HG03103 (cell line): ENCODE data around the gene IQCF5.
"Not testable (repeated sequence)": the region's sequence is repeated elsewhere in the genome, so short reads cannot be mapped to it uniquely, and the experiment has no call there.

Experiments used
- ATAC-seq: cut with Tn5 transposase; IDR thresholded peaks from one replicate; pipeline ENCODE4 v1.9.1; 2021; ENCODE audit warnings: low read depth; ENCODE audit not compliant: unreplicated experiment

The IQCF5 gene

DNA sequence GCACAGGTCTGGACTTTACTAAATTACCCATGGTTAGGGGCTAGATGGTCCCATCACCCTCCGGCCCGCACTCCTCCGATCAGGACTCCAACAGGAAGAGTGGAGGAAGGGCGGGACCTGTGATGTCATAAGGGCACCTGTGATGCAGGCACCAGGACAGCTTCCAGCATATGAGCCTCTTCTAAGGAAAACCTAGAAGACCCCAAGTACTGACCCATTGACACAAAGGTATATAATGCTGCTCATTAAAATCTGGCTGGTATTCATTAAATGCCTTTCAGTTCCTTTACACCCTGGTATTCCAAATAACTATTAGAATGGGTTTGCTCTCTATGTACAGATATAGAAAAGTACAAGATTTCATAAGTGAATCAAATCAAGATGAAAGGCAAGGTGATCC, at the start of gene IQCF5:
Gene IQCF5 (minus strand): TSS at position 101 of the 400 bp plus-strand sequence. CDS start 70 bp downstream, at position 31.
- no peak for ATAC-seq

GRCh38 chr3:51921081-51921578, 45.7 kb upstream of the IQCF5 start:
- no peak for ATAC-seq

DNA sequence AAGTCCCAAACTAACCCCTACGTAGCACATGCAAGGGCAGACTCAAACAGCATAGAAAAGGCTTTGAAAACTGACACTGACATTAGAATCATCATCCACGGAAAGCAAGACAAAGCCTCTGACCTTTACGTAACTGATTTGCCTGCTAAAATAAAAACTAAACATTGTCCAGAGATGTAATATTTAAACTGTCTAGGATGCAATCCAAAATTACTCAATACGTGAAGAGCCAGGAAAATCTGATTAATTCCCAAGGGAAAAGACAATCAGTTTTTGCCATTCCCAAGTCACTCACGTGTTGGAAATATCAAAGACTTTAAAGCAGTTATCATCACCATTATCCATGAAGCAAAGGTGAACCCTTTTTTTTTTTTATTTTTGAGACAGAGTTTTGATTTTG, 41.0 kb upstream of the IQCF5 start:
- ATAC-seq: no peak

- no peak for ATAC-seq
Observed at GRCh38 chr3:51908026-51908425, 32.6 kb upstream of the IQCF5 start.

DNA sequence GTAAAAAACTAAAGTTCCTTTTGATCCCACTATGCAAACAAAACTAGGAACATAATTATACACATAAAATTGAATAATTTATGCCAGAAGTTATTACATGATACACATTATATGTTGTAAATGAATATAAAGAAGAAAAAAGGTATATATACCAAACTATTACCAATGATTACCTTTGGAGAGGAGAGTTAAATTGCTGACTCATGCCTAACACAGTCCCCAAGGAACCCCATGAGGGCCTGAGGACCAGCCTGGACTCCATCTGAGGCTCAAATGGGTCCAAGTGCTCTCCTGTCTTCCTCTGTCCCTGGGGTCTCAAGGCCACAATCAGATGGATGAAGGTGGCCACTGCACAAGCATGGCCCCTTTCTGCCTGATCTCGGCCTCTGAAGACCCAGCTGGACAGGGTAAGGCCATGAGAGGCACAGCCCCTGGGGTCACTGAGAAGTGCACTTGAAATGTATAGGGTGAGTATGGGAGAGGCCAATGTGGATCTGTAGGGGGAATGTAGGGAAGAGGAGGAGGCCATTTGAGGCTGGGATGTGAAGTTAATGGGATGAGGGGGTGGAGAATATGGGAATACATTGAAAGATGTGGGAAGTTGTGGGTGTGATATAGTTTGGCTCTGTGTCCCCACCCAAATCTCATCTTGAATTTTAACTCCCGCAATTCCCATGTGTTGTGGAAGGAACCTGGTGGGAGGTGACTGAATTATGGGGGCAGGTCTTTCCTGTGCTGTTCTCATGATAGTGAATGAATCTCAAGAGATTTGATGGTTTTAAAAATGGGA, 28.8 kb upstream of the IQCF5 start:
- no peak for ATAC-seq

- ATAC-seq: not testable (repeated sequence)
Observed at GRCh38 chr3:51902361-51902760, 27.0 kb upstream of the IQCF5 start.

GRCh38 chr3:51900043-51900442, 24.6 kb upstream of the IQCF5 start:
- not testable (repeated sequence) for ATAC-seq

- no peak for ATAC-seq
Observed at GRCh38 chr3:51897391-51897790, 22.0 kb upstream of the IQCF5 start.

DNA sequence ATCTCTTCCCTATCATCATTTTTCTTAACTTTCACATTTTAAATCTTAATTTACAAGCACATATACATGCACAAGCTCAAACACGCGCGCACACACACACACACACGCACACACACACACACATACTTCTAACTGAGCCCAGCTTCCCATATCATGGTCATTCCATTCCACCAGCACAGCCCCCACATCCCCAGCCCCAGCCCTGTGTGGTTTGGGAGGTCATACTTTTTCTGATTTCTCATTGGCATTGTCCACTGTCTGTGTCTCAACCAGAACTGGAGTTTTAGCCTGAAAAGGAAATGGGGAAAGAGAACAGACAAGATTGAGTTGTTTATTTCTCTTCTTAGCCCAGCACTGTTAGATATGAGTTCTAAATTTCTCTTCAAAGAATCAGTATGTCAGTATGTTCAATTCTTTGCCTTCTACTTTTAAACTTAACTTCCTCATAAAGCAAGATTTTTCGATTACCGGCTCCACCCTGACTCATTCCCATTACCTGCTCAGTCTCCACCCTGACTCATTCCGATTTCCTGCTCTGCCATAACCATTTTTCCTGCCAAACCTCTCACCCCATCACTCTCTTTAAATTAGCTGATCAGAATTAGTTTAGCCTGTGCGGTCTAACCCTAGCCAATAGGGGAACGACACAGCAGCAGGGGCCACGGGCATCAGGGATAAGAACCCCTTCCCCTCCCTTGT, 21.4 kb upstream of the IQCF5 start:
- no peak for ATAC-seq

- no peak for ATAC-seq
Observed at GRCh38 chr3:51894939-51895338, 19.5 kb upstream of the IQCF5 start.

DNA sequence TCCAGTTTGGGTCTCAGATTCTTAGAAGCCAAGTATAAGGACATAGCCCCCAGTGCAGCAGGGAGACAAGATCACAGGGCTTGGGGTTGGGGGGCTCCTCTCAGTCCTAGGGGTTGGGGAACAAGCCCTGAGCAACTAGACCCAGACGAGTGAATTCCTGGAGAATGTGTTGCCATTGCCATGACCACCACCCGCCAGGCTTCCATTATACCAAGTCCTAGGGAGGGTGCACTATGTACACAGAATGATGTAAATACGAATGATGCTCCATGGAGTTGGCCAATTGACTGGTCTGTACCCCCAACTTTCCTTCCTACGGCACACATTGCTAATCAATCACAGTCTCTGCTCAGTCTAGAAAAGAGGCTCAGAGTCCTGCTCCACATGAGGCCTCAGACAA, 19.0 kb upstream of the IQCF5 start:
- no peak for ATAC-seq

DNA sequence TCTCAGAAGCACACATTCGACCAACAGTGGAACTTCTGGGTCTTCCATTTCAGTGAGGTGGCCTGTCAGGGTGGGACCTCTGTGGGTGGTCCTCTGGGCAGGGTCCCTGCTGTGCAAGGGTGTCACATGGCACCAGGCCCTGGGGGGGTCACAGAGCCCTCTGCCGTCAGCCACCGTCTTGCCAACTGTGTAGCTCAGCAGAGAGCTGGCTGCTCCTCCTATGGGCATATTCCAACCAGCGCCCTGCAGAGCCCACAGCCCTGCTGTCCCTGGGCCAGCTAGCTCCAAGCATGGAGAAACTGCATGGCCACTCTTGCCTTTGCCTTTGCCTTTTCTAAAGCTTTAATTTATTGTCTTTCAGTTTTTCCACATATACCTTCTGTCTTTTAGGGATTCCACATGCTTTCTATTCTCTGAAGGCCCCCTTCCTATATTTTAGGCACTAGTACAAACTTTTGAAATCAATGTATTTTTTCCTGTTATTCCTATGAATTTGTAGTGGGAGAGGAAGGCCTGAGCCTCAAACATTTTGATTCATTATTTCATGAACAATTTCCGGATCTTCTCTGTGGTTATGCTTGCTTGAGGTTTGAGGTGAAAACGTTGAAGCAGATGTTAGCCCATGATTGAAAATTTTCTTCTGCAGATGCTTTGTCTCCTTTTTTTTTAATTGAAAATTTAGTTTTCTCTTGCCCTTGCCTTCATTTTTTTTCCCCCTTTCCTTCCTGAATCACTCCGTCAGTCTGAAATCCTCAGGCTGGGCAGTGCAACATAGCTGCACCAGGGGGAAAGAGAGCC, 16.0 kb upstream of the IQCF5 start:
- ATAC-seq: no peak

DNA sequence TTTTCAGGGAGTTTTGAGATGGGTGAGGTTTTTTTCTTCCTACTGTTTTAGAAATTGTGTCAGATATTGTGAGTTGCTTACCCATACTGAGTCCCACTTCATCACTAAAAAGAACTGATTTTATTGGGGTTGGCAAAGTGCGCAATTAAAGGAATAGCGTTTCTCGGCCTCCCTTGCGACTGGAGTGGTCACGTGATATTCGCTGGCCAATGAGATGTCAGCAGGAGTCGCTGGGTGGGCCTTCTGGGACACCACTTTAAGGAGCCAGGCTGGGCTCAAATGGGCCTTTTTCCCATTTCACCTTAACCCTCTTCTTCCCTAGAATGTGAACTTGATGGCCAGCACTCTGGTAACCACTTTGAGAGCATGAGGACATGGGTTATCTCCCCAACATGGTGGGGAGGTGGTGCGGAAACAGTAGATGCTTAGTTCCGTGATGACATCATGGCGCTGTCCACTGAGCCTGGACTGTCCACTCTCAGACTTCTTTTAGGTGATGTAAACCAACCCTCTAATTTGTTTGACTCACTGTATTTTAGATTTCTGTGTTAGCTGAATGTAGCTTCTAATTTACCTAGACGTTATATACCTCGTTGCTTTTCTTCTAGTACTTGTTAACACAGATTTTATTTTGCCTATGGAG, 13.2 kb upstream of the IQCF5 start:
- no peak for ATAC-seq

- ATAC-seq: no peak
Observed at GRCh38 chr3:51887620-51888019, 12.2 kb upstream of the IQCF5 start.

DNA sequence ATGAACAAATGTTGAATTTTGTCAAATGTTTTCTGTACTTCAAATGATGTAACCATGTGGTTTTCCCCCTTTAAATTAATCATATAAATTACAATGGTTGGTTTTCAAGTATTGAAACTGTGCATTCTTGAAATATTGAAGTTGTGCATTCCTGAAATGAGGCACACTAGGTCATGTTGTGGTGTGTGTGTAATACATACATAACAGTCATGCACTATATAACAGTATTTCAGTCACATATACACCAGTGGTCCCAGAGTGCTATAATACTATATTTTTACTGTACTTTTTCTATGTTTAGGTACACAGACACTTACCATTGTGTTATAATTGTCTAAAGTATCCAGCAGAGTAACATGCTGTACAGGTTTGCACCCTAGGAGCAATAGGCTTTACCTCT, 11.0 kb upstream of the IQCF5 start:
- ATAC-seq: no peak

GRCh38 chr3:51879937-51880336, 4.5 kb upstream of the IQCF5 start:
- no peak for ATAC-seq

- ATAC-seq: no peak
Observed at GRCh38 chr3:51876186-51876585, 785 bp upstream of the IQCF5 start.

DNA sequence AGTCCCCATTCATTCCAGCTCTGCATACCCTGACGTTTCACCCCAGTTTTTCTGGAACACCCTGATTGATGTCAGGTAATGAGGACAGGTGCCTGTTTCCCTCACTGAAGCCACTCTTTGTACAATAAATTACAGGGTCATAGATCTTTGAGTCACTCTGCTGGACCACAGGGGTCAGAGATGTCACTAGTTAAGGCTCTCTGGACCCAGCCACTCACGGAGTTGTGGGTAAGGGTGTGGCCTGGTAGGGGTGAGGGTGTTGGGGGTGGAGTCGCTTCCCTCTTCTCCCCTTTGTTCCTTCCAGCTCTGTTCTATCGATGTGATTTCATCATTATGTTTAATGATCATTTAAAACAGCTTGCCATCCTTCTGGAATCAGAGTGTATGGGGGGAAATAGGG, 512 bp downstream of the IQCF5 start:
- ATAC-seq: no peak

- no peak for ATAC-seq
Observed at GRCh38 chr3:51874411-51874810, 990 bp downstream of the IQCF5 start.

GRCh38 chr3:51873876-51874275, 1.5 kb downstream of the IQCF5 start:
- ATAC-seq: no peak
